HG02938 (cell line): Measurements from ENCODE around the gene EXOC7.

Source experiments
- ATAC-seq: cut with Tn5 transposase; IDR thresholded peaks from one replicate; pipeline ENCODE4 v1.9.1; 2021; ENCODE audit warnings: mild to moderate bottlenecking, moderate library complexity; ENCODE audit not compliant: unreplicated experiment

EXOC7 gene

DNA sequence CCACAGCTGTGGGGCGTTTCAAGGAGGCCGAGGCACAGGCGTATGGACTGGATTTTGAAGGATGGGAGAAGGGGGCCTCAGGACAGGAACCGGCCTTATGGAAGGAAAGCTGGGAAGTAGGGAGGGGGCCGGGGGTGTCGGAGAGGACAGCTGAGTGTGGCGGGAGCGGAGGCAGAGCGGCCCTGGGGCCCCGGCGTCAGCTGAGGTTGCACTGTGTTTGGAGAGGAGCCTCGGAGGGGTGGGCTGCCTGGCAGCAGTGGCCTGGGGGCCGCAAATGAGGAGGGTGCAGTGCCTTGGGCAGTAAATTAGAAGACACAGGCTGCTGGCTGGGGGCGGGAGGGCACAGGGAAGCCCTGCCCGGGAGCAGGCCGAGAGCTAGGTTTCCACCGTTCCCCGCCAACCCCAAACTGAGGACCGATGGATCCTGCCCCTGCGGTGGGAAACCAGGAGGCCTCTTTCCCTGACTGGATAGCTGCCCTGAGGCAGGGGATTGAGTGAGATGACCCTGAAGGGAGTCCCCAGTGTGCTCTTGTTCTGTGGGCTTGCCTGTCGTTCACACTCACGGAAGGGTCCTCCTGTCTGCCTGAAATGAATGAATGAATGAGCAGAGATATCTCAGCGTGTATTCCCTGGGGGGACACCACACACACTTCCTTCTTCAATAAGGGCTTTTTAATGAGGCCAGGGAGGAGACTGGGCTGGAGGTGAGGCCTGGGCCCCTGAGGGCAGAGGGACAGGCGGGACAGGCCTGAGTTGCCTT is 19.0 kb upstream of the EXOC7 start:
- ATAC-seq = no peak

- no peak for ATAC-seq
Observed at GRCh38 chr17:76121932-76122430, 18.4 kb upstream of the EXOC7 start.

GRCh38 chr17:76120658-76121008 is 17.0 kb upstream of the EXOC7 start:
- ATAC-seq = no peak

- no peak for ATAC-seq
Observed at GRCh38 chr17:76119409-76120371, 16.1 kb upstream of the EXOC7 start.

GRCh38 chr17:76115138-76115754 is 11.7 kb upstream of the EXOC7 start:
- no peak for ATAC-seq

GRCh38 chr17:76111956-76112355 is 8.4 kb upstream of the EXOC7 start:
- no peak for ATAC-seq

- ATAC-seq = no peak
Observed at GRCh38 chr17:76107509-76107908, 3.9 kb upstream of the EXOC7 start.

GRCh38 chr17:76106703-76107102 is 3.1 kb upstream of the EXOC7 start:
- no peak for ATAC-seq

DNA sequence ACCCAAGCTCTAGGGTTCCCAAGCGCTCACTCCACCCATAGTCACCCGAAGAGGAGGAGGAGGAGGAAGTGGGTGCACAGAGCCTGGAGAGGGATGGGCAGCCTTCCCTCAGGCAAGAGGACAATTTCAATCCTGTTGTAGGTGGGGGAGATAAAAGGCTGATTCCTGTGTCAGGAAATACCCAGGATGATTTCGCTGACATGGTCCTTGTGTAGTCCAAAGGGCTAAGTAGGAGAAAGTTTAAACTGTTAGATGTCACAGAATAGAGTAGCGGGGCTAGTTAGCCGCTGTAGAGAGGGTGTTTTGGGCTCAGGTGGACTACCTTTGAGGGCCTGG is 1.3 kb upstream of the EXOC7 start:
- ATAC-seq = no peak

DNA sequence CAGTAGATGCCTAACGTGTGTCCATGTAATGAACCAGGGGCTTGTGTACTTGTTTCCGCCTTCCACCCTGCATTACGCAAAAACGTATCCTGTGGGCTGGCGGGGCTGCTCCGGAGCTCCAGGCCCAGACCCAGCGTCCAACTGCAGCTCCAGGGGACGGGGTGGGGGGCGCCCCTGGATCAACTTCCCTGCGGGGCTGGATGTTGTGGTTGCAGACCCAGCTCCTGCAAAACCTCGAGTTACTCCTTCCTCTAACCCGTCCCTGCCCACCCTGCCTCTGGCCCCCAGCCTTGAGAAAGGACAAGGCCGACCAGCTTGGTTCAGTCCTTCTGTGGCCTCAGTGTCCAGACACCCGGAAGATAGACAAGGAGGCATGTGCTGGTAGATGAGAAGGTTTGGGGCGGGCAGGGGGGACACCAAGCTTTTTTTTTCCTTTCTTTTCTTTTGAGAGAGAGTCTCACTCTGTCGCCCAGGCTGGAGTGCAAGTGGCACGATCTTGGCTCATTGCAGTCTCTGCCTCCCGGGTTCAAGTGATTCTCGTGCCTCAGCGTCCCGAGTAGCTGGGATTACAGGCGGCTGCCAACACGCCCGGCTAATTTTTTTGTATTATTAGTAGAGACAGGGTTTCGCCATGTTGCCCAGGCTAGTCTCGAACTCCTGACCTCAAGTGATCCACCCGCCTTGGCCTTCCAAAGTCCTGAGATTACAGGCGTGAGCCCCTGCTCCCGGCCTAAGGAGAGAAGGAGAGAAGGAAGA is 731 bp upstream of the EXOC7 start:
- no peak for ATAC-seq

GRCh38 chr17:76102944-76103273 is 678 bp downstream of the EXOC7 start:
- ATAC-seq = peak; percentile 14

- ATAC-seq = no peak
Observed at GRCh38 chr17:76097716-76098295, 5.8 kb downstream of the EXOC7 start.

DNA sequence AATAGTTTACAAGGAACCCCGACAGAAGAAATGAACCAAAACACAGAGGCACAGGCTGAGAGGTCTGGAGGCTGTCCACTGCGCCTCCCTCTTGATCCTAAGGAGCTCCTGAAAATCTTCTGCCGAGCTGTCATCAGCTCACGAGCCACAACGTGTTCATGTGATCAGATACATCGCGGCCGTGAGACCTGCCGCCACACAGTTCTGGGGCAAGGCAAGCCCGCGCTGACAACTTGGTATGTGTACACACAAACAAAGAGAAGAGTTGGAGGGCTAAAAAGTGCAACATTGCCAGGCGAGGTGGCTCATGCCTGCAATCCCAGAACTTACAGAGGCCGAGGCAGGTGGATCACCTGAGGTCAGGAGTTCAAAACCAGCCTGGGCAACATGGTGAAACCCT is 7.6 kb downstream of the EXOC7 start:
- ATAC-seq = no peak

- no peak for ATAC-seq
Observed at GRCh38 chr17:76094046-76094445, 9.5 kb downstream of the EXOC7 start.

DNA sequence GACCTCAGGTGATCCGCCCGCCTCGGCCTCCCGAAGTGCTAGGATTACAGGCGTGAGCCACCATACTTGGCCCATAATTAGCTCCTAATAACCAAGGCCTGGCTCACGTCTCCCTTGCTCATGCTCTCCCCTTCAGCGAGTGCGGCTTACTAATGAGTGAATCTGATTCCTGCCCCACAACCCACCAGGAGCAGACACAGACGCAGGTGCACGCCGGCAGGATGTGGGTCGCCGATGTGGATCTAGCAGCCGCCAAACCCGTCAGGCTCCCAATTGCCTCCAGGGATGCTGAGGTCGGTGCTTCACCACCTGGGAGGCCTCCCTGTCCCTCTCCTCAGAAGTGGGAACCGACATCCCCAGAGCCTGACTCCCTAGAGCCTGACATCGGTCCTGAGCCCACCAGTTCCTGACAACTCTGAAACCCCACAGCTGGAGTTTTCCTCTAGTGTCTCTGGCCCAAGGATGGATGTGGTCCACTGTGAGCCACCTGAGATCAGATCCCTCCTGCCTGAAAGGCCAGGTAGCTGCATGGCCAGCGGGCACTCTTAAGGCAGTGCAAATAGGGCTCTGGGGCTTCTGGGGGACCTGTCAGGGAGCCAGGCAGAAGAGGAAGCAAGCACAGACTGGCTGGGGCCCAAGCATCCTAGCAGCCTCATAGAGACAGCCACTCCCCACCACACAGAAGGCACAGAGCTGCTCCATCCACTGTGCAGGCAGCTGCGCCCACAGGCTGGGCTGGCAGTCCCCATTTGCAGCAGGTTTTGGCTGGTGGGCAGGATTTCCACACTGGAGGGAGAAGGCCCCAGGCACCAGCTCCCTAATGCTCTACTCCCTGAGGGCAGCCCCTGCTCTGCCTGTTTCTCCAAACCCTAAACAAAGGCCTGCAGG is 10.8 kb downstream of the EXOC7 start:
- ATAC-seq = no peak

- no peak for ATAC-seq
Observed at GRCh38 chr17:76091526-76092286, 11.9 kb downstream of the EXOC7 start.

DNA sequence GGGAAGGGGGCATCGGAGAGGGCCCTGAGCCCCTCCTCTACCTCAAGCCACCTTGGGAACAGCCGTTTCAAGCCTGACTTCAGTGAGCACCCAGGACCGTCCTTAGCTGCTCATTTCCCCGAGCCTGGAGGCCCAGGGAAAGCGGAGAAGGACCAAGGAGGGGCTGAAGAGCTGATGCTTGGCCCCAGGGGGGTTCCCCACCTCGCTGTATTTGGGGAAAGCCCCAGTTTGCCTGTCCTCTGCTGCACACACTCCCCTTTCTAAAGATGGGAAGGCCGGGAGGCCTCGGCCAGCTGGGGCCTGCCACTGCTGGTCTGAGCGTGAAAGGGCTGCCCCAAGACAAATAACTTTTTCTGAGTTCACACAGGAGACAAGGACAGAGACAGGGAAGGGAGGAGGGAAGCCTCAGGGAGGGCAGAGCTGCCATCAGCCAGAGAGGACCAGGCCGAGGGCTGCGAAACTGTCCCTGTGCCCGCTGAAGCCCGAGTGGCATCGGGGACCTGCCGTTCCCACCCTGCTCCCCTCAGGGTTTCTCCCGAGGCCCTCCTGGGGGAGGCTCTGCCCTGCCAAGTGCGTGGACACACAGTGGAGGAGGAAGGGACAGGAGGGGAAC is 13.0 kb downstream of the EXOC7 start:
- ATAC-seq = no peak

DNA sequence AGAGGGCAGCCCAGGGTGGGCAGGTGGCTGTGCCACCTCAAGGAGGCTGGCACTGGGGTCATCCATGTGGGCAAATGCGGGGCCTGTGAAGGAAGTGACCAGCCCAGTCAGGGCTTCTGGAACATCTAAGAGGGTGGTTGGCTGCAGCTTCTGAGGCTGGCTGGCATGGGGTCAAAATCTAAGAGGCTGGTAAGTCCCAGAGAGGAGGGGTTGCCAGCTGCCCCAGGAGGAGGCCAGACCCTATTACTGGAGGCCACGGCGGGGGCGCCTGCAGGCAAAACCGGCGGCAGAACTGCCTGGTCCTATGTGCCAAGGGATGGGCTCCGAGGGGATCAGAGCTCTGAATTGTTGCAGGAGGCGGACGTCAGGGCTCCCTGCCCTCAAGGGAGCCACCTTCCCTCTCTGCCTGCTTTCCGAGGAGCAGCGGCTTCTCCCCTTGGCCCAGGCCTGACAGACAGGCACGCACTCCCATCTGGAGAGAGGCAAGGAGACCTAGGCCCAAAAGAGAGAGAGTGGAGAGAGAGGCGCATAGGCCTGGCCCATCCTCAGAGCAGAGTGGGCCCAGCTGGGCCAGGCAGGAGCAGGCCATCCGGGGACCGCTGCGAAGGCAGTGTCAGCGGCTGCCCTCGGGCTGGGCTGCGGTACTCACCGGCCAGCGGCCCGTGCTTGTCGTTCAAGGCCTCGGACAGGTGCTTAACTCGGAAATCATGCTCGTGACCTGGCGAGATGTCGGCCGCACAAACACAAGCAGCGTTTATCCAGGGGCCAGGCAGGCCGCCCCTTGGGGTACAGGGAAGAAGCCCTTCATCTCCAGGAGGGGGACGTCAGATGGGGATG is 13.7 kb downstream of the EXOC7 start:
- ATAC-seq = no peak
